DND-41 (cell line): ENCODE data around the gene MEIOB.

ENCODE experiments used
- EZH2 ChIP-seq: IDR thresholded peaks from 3 replicates; pipeline ENCODE4 v1.6.1; 2012; ENCODE audit warnings: borderline replicate concordance, low read depth, mild to moderate bottlenecking, moderate library complexity, low read length, inconsistent platforms; ENCODE audit not compliant: severe bottlenecking
- TF ChIP-seq, protein P1 (sequence below): IDR thresholded peaks from 2 replicates; pipeline ENCODE4 v1.5.1; 2012; ENCODE audit warnings: borderline replicate concordance, low read length, moderate library complexity, mild to moderate bottlenecking; ENCODE audit not compliant: poor library complexity, severe bottlenecking; ENCODE audit errors: extremely low read depth

DNA sequence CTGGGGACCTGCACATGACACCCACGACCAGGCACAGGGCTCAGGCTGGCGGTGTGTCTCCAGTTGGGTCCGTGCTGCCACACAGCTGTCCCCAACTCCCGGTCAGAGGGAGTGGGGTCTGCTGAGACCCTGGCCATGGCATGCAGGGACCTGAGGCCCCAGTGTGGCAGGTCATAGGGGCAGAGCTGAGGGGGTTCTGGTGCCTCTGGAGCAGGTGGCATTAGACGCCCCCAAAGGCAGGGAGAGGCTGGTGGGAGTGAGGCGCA lies 85.0 kb downstream of the MEIOB start:
- TF ChIP-seq EZH2 = no peak
- TF ChIP-seq, protein P1, sequence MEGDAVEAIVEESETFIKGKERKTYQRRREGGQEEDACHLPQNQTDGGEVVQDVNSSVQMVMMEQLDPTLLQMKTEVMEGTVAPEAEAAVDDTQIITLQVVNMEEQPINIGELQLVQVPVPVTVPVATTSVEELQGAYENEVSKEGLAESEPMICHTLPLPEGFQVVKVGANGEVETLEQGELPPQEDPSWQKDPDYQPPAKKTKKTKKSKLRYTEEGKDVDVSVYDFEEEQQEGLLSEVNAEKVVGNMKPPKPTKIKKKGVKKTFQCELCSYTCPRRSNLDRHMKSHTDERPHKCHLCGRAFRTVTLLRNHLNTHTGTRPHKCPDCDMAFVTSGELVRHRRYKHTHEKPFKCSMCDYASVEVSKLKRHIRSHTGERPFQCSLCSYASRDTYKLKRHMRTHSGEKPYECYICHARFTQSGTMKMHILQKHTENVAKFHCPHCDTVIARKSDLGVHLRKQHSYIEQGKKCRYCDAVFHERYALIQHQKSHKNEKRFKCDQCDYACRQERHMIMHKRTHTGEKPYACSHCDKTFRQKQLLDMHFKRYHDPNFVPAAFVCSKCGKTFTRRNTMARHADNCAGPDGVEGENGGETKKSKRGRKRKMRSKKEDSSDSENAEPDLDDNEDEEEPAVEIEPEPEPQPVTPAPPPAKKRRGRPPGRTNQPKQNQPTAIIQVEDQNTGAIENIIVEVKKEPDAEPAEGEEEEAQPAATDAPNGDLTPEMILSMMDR = no peak
